Ishikawa (cell line): Measurements from ENCODE around the gene ASPRV1.

ENCODE experiments used
- CEBPB ChIP-seq: IDR thresholded peaks from 2 replicates; pipeline ENCODE4 v1.6.1; 2012
- CREB1 ChIP-seq: IDR thresholded peaks from 2 replicates; pipeline ENCODE4 v1.6.1; 2012; ENCODE audit warnings: low read depth
- EGR1 ChIP-seq: IDR thresholded peaks from 2 replicates; pipeline ENCODE4 v1.6.1; 2012
- EP300 ChIP-seq: IDR thresholded peaks from 2 replicates; pipeline ENCODE4 v1.6.1; 2012; ENCODE audit warnings: borderline replicate concordance
- FOXM1 ChIP-seq: IDR thresholded peaks from 2 replicates; pipeline ENCODE4 v1.6.1; 2012; ENCODE audit warnings: low read depth, borderline replicate concordance
- NFIC ChIP-seq: IDR thresholded peaks from 2 replicates; pipeline ENCODE4 v1.6.1; 2012
- RAD21 ChIP-seq: IDR thresholded peaks from 2 replicates; pipeline ENCODE4 v1.6.1; 2012; ENCODE audit warnings: low read depth
- TAF1 ChIP-seq: IDR thresholded peaks from 2 replicates; pipeline ENCODE4 v1.6.1; 2012; ENCODE audit warnings: low read depth, mild to moderate bottlenecking
- TCF12 ChIP-seq: IDR thresholded peaks from 2 replicates; pipeline ENCODE4 v1.6.1; 2012; ENCODE audit warnings: low read depth
- TEAD4 ChIP-seq: IDR thresholded peaks from 2 replicates; pipeline ENCODE4 v1.6.1; 2012
- YY1 ChIP-seq: IDR thresholded peaks from 2 replicates; pipeline ENCODE4 v1.6.1; 2012; ENCODE audit warnings: low read depth
- ZBTB7A ChIP-seq: IDR thresholded peaks from 2 replicates; pipeline ENCODE4 v1.6.1; 2012; ENCODE audit warnings: low read depth
- TF ChIP-seq, protein P1 (sequence below): IDR thresholded peaks from 2 replicates; pipeline ENCODE4 v1.6.1; 2012; ENCODE audit warnings: low read depth, mild to moderate bottlenecking
- TF ChIP-seq, protein P2 (sequence below): IDR thresholded peaks from 2 replicates; pipeline ENCODE4 v1.6.1; 2012
- TF ChIP-seq, protein P3 (sequence below): IDR thresholded peaks from 2 replicates; pipeline ENCODE4 v1.6.1; 2012

The ASPRV1 gene

DNA sequence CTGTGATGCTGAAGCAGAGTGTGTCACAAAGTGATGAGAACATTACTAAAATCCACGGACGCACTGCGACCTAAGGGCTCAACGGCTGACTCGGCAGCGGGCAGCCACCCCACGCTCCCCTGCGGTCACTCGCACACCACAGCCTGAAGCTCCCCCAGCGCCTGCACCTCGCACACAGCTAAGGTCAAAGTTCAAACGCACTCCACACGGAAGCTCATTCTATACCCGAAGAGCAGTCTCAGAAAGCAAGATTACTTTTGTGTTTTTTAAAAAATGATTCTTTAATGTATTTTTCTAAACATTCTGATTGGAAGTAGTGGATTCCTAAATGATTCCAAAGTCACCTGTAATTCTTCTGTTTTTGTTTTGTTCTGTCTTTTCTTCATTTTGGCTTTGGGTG lies 21.7 kb downstream of the ASPRV1 start:
- TF ChIP-seq FOXM1 (no peak), TCF12 (no peak), ZBTB7A (no peak), CREB1 (no peak), TAF1 (no peak), NFIC (no peak), EGR1 (no peak), TEAD4 (no peak), RAD21 (no peak), YY1 (no peak), EP300 (no peak)
- TF ChIP-seq, protein P1, sequence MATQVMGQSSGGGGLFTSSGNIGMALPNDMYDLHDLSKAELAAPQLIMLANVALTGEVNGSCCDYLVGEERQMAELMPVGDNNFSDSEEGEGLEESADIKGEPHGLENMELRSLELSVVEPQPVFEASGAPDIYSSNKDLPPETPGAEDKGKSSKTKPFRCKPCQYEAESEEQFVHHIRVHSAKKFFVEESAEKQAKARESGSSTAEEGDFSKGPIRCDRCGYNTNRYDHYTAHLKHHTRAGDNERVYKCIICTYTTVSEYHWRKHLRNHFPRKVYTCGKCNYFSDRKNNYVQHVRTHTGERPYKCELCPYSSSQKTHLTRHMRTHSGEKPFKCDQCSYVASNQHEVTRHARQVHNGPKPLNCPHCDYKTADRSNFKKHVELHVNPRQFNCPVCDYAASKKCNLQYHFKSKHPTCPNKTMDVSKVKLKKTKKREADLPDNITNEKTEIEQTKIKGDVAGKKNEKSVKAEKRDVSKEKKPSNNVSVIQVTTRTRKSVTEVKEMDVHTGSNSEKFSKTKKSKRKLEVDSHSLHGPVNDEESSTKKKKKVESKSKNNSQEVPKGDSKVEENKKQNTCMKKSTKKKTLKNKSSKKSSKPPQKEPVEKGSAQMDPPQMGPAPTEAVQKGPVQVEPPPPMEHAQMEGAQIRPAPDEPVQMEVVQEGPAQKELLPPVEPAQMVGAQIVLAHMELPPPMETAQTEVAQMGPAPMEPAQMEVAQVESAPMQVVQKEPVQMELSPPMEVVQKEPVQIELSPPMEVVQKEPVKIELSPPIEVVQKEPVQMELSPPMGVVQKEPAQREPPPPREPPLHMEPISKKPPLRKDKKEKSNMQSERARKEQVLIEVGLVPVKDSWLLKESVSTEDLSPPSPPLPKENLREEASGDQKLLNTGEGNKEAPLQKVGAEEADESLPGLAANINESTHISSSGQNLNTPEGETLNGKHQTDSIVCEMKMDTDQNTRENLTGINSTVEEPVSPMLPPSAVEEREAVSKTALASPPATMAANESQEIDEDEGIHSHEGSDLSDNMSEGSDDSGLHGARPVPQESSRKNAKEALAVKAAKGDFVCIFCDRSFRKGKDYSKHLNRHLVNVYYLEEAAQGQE = no peak
- TF ChIP-seq, protein P2, sequence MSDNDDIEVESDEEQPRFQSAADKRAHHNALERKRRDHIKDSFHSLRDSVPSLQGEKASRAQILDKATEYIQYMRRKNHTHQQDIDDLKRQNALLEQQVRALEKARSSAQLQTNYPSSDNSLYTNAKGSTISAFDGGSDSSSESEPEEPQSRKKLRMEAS = no peak

DNA sequence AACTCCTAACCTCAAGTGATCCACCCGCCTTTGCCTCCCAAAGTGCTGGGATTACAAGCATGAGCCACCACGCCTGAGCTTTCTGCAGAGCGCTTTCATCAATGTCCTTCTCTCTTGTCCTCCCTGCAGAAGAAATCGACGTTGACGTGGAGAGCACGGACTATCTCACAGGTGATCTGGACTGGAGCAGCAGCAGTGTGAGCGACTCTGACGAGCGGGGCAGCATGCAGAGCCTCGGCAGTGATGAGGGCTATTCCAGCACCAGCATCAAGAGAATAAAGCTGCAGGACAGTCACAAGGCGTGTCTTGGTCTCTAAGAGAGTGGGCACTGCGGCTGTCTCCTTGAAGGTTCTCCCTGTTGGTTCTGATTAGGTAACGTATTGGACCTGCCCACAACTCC lies 23.5 kb downstream of the ASPRV1 start:
- no peak for TF ChIP-seq RAD21
- no peak for TF ChIP-seq TAF1
- TF ChIP-seq TEAD4 = no peak

DNA sequence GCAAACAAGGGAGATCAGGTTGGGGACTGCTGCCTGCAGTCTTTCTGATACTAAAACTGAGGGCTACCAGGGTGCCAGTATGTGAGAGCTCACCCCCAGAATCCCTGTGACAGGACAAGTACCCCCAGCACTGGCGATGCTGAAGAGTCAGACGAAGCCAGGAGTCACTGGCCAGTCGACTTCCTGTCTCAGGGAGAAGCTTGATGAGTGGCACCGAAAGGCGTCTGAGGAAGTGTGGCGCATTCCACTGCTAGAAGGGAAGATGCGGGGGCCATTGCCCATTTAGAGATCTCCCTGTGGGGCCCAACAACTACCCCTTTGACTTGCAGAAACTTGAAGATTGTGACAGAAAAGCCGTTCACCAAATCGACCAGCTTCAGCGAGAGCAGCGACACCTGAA lies 24.5 kb downstream of the ASPRV1 start:
- TF ChIP-seq, protein P2 = no peak
- no peak for TF ChIP-seq TEAD4
- no peak for TF ChIP-seq RAD21
- no peak for TF ChIP-seq YY1
- TF ChIP-seq ZBTB7A = no peak
- no peak for TF ChIP-seq CEBPB
- no peak for TF ChIP-seq EGR1
- TF ChIP-seq CREB1 = no peak
- TF ChIP-seq, protein P1 = no peak
- no peak for TF ChIP-seq NFIC
- TF ChIP-seq EP300 = no peak
- TF ChIP-seq TCF12 = no peak

DNA sequence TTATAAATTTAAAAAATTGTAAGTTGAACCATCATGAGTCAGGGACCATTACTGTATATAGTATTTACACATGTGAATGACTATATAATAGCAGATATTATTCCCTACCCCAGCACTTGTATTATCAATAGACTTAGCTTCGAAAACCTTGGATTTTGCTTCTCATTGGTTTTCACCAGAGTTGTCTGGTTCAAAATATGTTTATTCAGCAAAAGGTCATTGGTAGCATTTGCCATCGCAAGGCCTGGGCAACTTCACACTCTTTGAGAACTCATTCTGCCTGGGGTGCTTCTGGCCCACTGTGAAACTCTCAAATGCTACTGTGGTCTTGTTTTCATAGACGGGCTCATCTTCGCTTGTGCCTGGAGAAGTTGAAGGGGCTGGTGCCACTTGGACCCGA lies 26.4 kb downstream of the ASPRV1 start:
- TF ChIP-seq NFIC = no peak
- no peak for TF ChIP-seq EP300
- no peak for TF ChIP-seq ZBTB7A
- TF ChIP-seq, protein P1 = no peak
- TF ChIP-seq, protein P2 = no peak
- no peak for TF ChIP-seq TAF1
- TF ChIP-seq EGR1 = no peak
- no peak for TF ChIP-seq CEBPB
- TF ChIP-seq, protein P3, sequence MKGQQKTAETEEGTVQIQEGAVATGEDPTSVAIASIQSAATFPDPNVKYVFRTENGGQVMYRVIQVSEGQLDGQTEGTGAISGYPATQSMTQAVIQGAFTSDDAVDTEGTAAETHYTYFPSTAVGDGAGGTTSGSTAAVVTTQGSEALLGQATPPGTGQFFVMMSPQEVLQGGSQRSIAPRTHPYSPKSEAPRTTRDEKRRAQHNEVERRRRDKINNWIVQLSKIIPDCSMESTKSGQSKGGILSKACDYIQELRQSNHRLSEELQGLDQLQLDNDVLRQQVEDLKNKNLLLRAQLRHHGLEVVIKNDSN = no peak
- TF ChIP-seq RAD21 = no peak
- no peak for TF ChIP-seq TCF12
- TF ChIP-seq FOXM1 = no peak
- no peak for TF ChIP-seq TEAD4
- no peak for TF ChIP-seq CREB1
- TF ChIP-seq YY1 = no peak

DNA sequence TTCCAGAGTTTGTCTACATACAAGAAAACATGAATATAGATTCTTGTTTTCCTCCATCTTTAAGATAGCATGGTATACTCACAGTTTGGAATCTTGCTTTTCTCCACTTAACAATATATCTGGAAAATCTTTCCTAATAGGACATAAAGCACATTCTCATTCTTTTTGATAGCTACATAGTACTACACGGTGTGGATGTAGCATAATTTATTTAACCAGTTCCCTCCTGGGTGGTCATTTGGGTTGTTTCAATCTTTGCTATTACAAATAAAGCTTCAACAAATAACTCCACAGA lies 26.9 kb downstream of the ASPRV1 start:
- TF ChIP-seq YY1 (no peak), FOXM1 (no peak), ZBTB7A (no peak), TEAD4 (no peak), EP300 (no peak), CREB1 (no peak), EGR1 (no peak), NFIC (no peak), TAF1 (no peak)
- TF ChIP-seq, protein P2 = no peak
- TF ChIP-seq, protein P3 = no peak
